HT1080 (cell line): ENCODE results near the gene LRRC46. TPM values are rescaled to one million over a fixed set of nuclear protein-coding genes. Genes with fewer than 3 reads are reported as not detected.
A peak's percentile ranks its signal among the peaks of the same experiment; 100 is the strongest.

Experiments
- DNase-seq: peaks from one replicate; pipeline ENCODE4 v3.0.0-alpha.2; 2015; ENCODE audit warnings: low read depth
- total RNA-seq: library from RNA; depleted of rRNA; stranded (reverse); fragments of >200 nt; shearing (Covaris generic); gene quantifications from 2 replicates; pipeline ENCODE4 v1.2.3, GENCODE V29; 2014

Gene LRRC46
- total RNA-seq, 1 experiment from 2014 or later = 0.51 TPM

- DNase-seq = peak; percentile 84
These were observed 19.5 kb downstream of the LRRC46 start, which contains the start of gene SP6 for GRCh38 chr17:47850692-47851573. TSS of gene SP6 (minus strand) at chr17:47851163. CDS start at chr17:47848429, 2,734 bp downstream.

- no peak for DNase-seq
These were observed 20.3 kb downstream of the LRRC46 start for GRCh38 chr17:47851764-47852112.

- no peak for DNase-seq
These were observed 20.9 kb downstream of the LRRC46 start for GRCh38 chr17:47852113-47852949.

GRCh38 chr17:47853616-47854015 lies 22.1 kb downstream of the LRRC46 start:
- no peak for DNase-seq

GRCh38 chr17:47855737-47856136 lies 24.3 kb downstream of the LRRC46 start:
- peak; percentile 54 for DNase-seq

GRCh38 chr17:47856830-47857229 lies 25.4 kb downstream of the LRRC46 start:
- DNase-seq = no peak

- no peak for DNase-seq
These were observed 26.3 kb downstream of the LRRC46 start for GRCh38 chr17:47857551-47858455.

GRCh38 chr17:47860386-47860785 lies 28.9 kb downstream of the LRRC46 start:
- no peak for DNase-seq

- DNase-seq = peak; percentile 94
These were observed 31.4 kb downstream of the LRRC46 start for GRCh38 chr17:47862621-47863440.

GRCh38 chr17:47864791-47865216 lies 33.3 kb downstream of the LRRC46 start:
- no peak for DNase-seq

- DNase-seq = no peak
These were observed 35.5 kb downstream of the LRRC46 start for GRCh38 chr17:47866941-47867340.

GRCh38 chr17:47867813-47868533 lies 36.5 kb downstream of the LRRC46 start:
- DNase-seq = no peak

- no peak for DNase-seq
These were observed 37.6 kb downstream of the LRRC46 start for GRCh38 chr17:47869114-47869513.

GRCh38 chr17:47870056-47870455 lies 38.6 kb downstream of the LRRC46 start:
- DNase-seq = no peak

- DNase-seq = no peak
These were observed 39.6 kb downstream of the LRRC46 start for GRCh38 chr17:47871048-47871447.

GRCh38 chr17:47872019-47872650 lies 40.7 kb downstream of the LRRC46 start:
- no peak for DNase-seq

- no peak for DNase-seq
These were observed 41.2 kb downstream of the LRRC46 start for GRCh38 chr17:47872651-47873161.

- no peak for DNase-seq
These were observed 42.0 kb downstream of the LRRC46 start for GRCh38 chr17:47873200-47874090.
